Hepatocyte (in vitro differentiated cells): ENCODE measurements around the gene DPF3. TPM values are rescaled to one million over a fixed set of nuclear protein-coding genes. Genes with fewer than 3 reads are reported as not detected.

Experiments used
- DNase-seq: peaks from one replicate; pipeline ENCODE4 v3.0.0-alpha.2; 2016; ENCODE audit warnings: low spot score
- H2AFZ ChIP-seq: fragments of 200-600 bp; sonication (generic); 2 replicates; pipeline ENCODE4 v1.6.0; 2016; ENCODE audit warnings: antibody characterized with exemption, mild to moderate bottlenecking
- H3K27ac ChIP-seq: fragments of 200-600 bp; sonication (generic); 2 replicates; pipeline ENCODE4 v1.5.1; 2016; ENCODE audit warnings: mild to moderate bottlenecking
- H3K27me3 ChIP-seq: fragments of 200-600 bp; sonication (generic); 2 replicates; pipeline ENCODE4 v1.6.1; 2016
- H3K36me3 ChIP-seq: fragments of 200-600 bp; sonication (generic); replicated peaks from 2 replicates; pipeline ENCODE4 v1.5.1; 2016; ENCODE audit warnings: low read depth; ENCODE audit not compliant: insufficient read depth
- H3K4me1 ChIP-seq: fragments of 200-600 bp; sonication (generic); 2 replicates; pipeline ENCODE4 v1.5.1; 2016; ENCODE audit warnings: mild to moderate bottlenecking, moderate library complexity; ENCODE audit not compliant: insufficient read depth
- H3K4me2 ChIP-seq: fragments of 200-600 bp; sonication (generic); 2 replicates; pipeline ENCODE4 v1.6.0; 2016
- H3K4me3 ChIP-seq: fragments of 200-600 bp; sonication (generic); 2 replicates; pipeline ENCODE4 v1.5.1; 2016; ENCODE audit warnings: mild to moderate bottlenecking
- H3K79me2 ChIP-seq: fragments of 200-600 bp; sonication (generic); 2 replicates; pipeline ENCODE4 v1.6.0; 2017; ENCODE audit warnings: mild to moderate bottlenecking
- H3K9me2 ChIP-seq: fragments of 200-600 bp; sonication (generic); replicated peaks from 2 replicates; pipeline ENCODE4 v1.6.0; 2017; ENCODE audit warnings: mild to moderate bottlenecking; ENCODE audit not compliant: insufficient read depth
- H3K9me3 ChIP-seq: fragments of 200-600 bp; sonication (generic); 2 replicates; pipeline ENCODE4 v1.5.1; 2016; ENCODE audit warnings: low read depth, mild to moderate bottlenecking
- H4K20me1 ChIP-seq: fragments of 200-600 bp; sonication (generic); 2 replicates; pipeline ENCODE4 v1.6.0; 2016; ENCODE audit warnings: mild to moderate bottlenecking; ENCODE audit not compliant: insufficient read depth, poor library complexity, severe bottlenecking
- EZH2 ChIP-seq: fragments of 200-600 bp; sonication (generic); IDR thresholded peaks from 2 replicates; pipeline ENCODE4 v1.6.1; 2016; ENCODE audit warnings: antibody characterized with exemption, mild to moderate bottlenecking, borderline replicate concordance
- EZH2phosphoT487 ChIP-seq: fragments of 200-600 bp; sonication (generic); IDR thresholded peaks from one replicate; pipeline ENCODE4 v1.6.1; 2018; ENCODE audit warnings: antibody characterized with exemption, mild to moderate bottlenecking, low read depth, moderate library complexity; ENCODE audit not compliant: unreplicated experiment, severe bottlenecking
- WGBS: methylation state at CpG from one replicate; pipeline ENCODE4 v1.1.6; 2016; ENCODE audit warnings: low lambda C conversion rate; ENCODE audit errors: missing lambda C conversion rate; 5-methylcytosine and 5-hydroxymethylcytosine counted together
- polyA plus RNA-seq: library from polyadenylated mRNA; unstranded; fragments of >200 nt; fragmentation: Nextera tagmentation; extraction: Ambion mirVana; gene quantifications from 2 replicates; pipeline ENCODE4 v1.2.1, GENCODE V29; 2016
- total RNA-seq: library from RNA; depleted of rRNA; stranded (reverse); fragments of >200 nt; gene quantifications from 2 replicates; pipeline ENCODE4 v1.2.3, GENCODE V29; 2014
- TF ChIP-seq, protein P1 (sequence below): fragments of 200-600 bp; sonication (generic); IDR thresholded peaks from 2 replicates; pipeline ENCODE4 v1.5.1; 2016; ENCODE audit warnings: antibody characterized with exemption, mild to moderate bottlenecking; ENCODE audit not compliant: poor library complexity

Gene DPF3
- total and polyA plus RNA-seq, 2 experiments from 2014 or later = 0.21 to 0.47 TPM

DNA sequence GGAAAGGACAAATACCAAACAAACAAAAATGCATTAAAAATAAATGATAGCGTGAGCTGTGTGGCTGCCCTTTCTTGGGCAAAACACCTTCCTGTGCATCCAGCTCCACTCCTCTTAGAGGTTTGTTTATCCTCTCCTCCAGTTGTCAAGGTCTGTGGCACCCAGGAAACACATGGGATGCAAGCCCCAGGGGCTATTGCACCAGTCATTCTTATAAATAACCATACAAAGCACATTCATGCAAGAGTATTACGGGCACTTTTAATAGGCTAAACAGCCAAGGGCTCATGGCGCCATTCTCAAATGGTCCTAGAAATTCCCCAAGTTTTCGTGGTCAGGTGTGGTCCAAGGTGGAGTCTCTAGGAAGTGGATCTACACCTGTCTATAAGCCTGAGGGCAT lies 257.0 kb downstream of the DPF3 start:
- no peaks in the 10 kb centered on the region for H4K20me1 ChIP-seq
- H3K27me3 ChIP-seq = no peaks in the 10 kb centered on the region
- no peaks in the 10 kb centered on the region for H3K9me2 ChIP-seq
- no peaks in the 10 kb centered on the region for H3K79me2 ChIP-seq
- no peak for DNase-seq
- H3K9me3 ChIP-seq = no peaks in the 10 kb centered on the region
- H2AFZ ChIP-seq = no peak overlapping the region
- no peak overlapping the region for H3K4me3 ChIP-seq
- no peak overlapping the region for H3K27ac ChIP-seq
- no peaks in the 10 kb centered on the region for H3K36me3 ChIP-seq
- H3K4me2 ChIP-seq = no peak overlapping the region
- TF ChIP-seq EZH2phosphoT487 (no peak), EZH2 (no peak)
- TF ChIP-seq, protein P1, sequence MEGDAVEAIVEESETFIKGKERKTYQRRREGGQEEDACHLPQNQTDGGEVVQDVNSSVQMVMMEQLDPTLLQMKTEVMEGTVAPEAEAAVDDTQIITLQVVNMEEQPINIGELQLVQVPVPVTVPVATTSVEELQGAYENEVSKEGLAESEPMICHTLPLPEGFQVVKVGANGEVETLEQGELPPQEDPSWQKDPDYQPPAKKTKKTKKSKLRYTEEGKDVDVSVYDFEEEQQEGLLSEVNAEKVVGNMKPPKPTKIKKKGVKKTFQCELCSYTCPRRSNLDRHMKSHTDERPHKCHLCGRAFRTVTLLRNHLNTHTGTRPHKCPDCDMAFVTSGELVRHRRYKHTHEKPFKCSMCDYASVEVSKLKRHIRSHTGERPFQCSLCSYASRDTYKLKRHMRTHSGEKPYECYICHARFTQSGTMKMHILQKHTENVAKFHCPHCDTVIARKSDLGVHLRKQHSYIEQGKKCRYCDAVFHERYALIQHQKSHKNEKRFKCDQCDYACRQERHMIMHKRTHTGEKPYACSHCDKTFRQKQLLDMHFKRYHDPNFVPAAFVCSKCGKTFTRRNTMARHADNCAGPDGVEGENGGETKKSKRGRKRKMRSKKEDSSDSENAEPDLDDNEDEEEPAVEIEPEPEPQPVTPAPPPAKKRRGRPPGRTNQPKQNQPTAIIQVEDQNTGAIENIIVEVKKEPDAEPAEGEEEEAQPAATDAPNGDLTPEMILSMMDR = no peak
- H3K4me1 ChIP-seq = no peaks in the 10 kb centered on the region
- WGBS = 93% methylated on average over 4 of the region's 4 CpGs

DNA sequence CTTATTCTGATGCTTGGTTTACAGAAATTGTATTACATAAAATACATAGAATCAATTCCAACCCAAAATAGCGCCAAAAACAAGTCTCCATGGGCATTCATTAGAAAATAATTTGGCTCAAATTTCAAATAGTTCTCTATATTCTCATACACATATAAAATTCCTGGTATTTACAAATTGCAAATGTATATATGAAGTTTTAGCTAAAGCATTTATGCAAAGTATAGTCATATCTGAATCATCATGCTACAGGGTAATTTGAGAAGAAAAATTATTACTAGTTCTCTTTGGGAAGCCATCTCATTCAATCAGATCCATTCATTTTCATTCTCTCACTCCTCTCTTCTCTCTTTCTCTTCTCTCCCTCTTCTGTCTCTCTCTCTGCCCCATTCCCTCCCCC lies 257.8 kb downstream of the DPF3 start:
- Histone ChIP-seq H3K4me2 (no peak overlapping the region), H2AFZ (no peak overlapping the region)
- 97% methylated on average over 1 of the region's 1 CpG for WGBS

DNA sequence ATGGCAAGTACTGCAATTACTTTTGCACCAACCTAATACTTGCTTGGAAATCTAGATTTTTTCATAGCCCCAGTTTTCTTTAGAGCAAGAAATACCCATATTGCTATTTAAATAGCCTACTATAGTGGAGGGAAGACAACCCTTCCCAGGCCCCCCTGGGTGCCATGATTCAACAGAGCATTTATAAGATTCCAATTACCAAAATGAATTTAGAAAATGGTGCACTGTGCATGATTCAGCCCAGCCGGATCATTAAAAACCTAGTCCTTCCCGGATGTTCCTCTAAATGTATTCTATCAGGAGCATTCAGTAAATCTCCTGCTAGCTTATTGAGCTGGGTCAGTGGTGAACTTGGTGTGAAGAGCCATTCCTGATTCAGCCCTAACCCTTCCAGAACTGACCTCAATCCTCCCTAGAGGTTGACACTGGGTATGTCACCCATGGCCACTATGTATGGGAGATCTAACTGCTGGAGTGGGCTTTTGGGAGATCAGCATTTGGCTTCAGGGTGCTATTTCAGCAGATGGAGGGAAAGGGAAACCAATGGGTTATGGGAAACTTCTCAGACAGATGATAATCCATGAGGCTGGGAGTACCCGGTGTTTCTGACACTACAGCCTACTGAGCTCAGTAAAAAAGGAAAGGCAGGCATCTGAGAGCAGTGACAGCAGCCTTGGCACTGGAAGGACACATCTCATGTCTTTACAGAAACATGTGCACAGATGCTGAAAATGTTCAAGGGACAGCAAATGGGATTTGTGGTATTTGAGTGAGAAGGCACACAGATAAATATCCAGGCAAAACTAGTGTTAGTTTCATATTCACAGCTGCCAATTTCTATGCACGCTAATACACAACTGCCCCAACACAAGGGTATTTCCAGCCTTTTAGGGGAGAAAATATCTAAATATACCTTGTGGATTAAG lies 258.9 kb downstream of the DPF3 start:
- no peaks in the 10 kb centered on the region for H3K79me2 ChIP-seq
- no peak overlapping the region for H3K27ac ChIP-seq
- H3K9me3 ChIP-seq = no peaks in the 10 kb centered on the region
- no peaks in the 10 kb centered on the region for H3K9me2 ChIP-seq
- no peak overlapping the region for H3K4me3 ChIP-seq
- TF ChIP-seq, protein P1 = no peak
- TF ChIP-seq EZH2 (no peak), EZH2phosphoT487 (no peak)
- H4K20me1 ChIP-seq = no peaks in the 10 kb centered on the region
- no peaks in the 10 kb centered on the region for H3K4me1 ChIP-seq
- H3K27me3 ChIP-seq = no peaks in the 10 kb centered on the region
- WGBS = 92% methylated on average over 4 of the region's 4 CpGs
- DNase-seq = no peak
- no peaks in the 10 kb centered on the region for H3K36me3 ChIP-seq
- H3K4me2 ChIP-seq = no peak overlapping the region
- no peak overlapping the region for H2AFZ ChIP-seq

More for the DNA sequence above, 257.8 kb downstream of the DPF3 start:
- H3K27me3 ChIP-seq = no peaks in the 10 kb centered on the region
- no peaks in the 10 kb centered on the region for H3K9me2 ChIP-seq
- H3K27ac ChIP-seq = no peak overlapping the region
- TF ChIP-seq, protein P1 = no peak
- no peak for TF ChIP-seq EZH2phosphoT487
- no peaks in the 10 kb centered on the region for H4K20me1 ChIP-seq
- no peaks in the 10 kb centered on the region for H3K9me3 ChIP-seq
- no peaks in the 10 kb centered on the region for H3K4me1 ChIP-seq
- H3K36me3 ChIP-seq = no peaks in the 10 kb centered on the region
- no peaks in the 10 kb centered on the region for H3K79me2 ChIP-seq
- no peak for DNase-seq
- H3K4me3 ChIP-seq = no peak overlapping the region
